Lower lobe of right lung (tissue), 2 donors: Measurements from ENCODE around the gene SEH1L. TPM values are rescaled to one million over a fixed set of nuclear protein-coding genes. Genes with fewer than 3 reads are reported as not detected.

Source experiments
- ATAC-seq, 2 donors: fragments of 200-7000 bp; cut with Tn5 transposase; one replicate each; pipeline ENCODE4 v1.9.1; 2020 to 2022; ENCODE audit warnings: mild to moderate bottlenecking in 2 of 2, moderate library complexity in 2 of 2
- DNase-seq: peaks from one replicate; pipeline ENCODE4 v3.0.0-alpha.2; 2020
- H3K27ac ChIP-seq: fragments of 200-600 bp; one replicate; pipeline ENCODE4 v1.8.0; 2022
- H3K27me3 ChIP-seq: fragments of 200-600 bp; one replicate; pipeline ENCODE4 v1.8.0; 2022; ENCODE audit warnings: low read depth
- H3K36me3 ChIP-seq: fragments of 200-600 bp; one replicate; pipeline ENCODE4 v1.8.0; 2022; ENCODE audit warnings: mild to moderate bottlenecking
- H3K4me1 ChIP-seq: fragments of 200-600 bp; one replicate; pipeline ENCODE4 v1.8.0; 2022
- H3K4me3 ChIP-seq: fragments of 200-600 bp; one replicate; pipeline ENCODE4 v1.8.0; 2022; ENCODE audit warnings: mild to moderate bottlenecking
- H3K9me3 ChIP-seq: fragments of 200-600 bp; one replicate; pipeline ENCODE4 v1.8.0; 2022
- intact Hi-C: fragments of 100-400 bp; cut with DNase I; formaldehyde crosslinking; loops from one replicate; pipeline ENCODE4 v1.11.0; 2022
- total RNA-seq: library from RNA; stranded (reverse); fragmentation: NEBNext Ultra II Directional; extraction: Animal tissue kit (Norgen Biotek cat#: 25700); gene quantifications from one replicate; pipeline ENCODE4 v1.2.1, GENCODE V29; 2021
- TF ChIP-seq, protein P1 (sequence below): fragments of 200-600 bp; IDR thresholded peaks from one replicate; pipeline ENCODE4 v1.8.0; 2022; ENCODE audit warnings: antibody characterized with exemption, mild to moderate bottlenecking
- donor health status: DM: no; HTN: yes; CAD: no; lungs with severe emphysema.

Gene SEH1L
- total RNA-seq, 1 donor from 2014 or later, result 34.8 TPM

DNA sequence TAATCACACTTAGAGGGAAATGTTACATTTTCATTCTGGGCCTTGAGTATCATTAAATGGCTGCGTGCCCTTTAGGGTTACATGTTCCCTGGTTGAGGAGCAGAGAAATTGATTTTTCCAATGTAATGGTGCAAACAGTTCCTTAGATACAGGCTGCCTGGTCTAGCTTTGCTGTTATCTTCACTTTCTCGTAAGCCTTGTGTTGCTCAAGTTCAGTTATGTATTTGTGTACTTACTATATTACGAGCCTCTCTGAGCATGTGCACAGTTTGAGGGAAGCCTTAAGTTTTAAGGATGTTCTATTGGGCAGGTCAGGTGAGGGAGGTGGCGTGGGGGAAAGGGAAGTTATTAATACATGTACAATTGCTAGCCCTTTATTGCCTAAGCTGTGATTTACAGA is 67.0 kb downstream of the SEH1L start:
- Histone ChIP-seq H3K27ac (no peak overlapping the region), H3K4me1 (no peaks in the 10 kb centered on the region), H3K36me3 (peaks cover 98% of the 10 kb centered on the region), H3K4me3 (no peak overlapping the region), H3K27me3 (no peaks in the 10 kb centered on the region), H3K9me3 (no peaks in the 10 kb centered on the region)
- ATAC-seq (no peak), DNase-seq (no peak)
- TF ChIP-seq, protein P1, sequence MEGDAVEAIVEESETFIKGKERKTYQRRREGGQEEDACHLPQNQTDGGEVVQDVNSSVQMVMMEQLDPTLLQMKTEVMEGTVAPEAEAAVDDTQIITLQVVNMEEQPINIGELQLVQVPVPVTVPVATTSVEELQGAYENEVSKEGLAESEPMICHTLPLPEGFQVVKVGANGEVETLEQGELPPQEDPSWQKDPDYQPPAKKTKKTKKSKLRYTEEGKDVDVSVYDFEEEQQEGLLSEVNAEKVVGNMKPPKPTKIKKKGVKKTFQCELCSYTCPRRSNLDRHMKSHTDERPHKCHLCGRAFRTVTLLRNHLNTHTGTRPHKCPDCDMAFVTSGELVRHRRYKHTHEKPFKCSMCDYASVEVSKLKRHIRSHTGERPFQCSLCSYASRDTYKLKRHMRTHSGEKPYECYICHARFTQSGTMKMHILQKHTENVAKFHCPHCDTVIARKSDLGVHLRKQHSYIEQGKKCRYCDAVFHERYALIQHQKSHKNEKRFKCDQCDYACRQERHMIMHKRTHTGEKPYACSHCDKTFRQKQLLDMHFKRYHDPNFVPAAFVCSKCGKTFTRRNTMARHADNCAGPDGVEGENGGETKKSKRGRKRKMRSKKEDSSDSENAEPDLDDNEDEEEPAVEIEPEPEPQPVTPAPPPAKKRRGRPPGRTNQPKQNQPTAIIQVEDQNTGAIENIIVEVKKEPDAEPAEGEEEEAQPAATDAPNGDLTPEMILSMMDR, result no peak
- intact Hi-C loops, result no loop called here

DNA sequence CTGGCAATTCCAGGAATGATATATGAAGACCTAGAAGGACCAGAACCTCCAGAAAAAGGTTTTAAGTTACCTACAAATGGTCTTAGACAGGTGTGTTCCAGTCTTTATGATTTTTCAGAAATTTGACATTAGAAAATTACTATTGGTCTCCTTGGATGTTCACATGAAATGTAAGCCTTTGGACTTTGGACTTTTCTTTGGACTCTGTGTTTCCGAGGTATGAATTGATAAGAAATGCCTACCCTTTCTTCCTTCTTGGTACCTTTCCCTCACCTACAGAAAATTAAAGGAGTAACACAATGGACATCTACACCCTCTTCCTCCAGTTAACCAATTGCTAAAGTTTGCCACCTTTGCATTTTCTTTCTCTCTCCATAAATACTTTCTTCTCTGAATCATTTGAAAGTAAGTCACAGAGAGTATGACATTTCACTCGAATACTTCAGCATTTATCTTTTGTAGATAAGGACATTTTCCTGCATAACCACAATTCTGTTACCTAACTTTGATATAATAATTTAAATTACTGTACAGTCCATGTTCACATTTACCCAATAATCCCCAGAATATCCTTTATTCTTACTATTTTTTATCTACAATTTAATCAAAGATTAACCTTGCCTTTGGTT is 69.5 kb downstream of the SEH1L start:
- intact Hi-C loops, result no loop called here
- TF ChIP-seq, protein P1, result no peak
- no peak overlapping the region for H3K27ac ChIP-seq
- DNase-seq (no peak), ATAC-seq (no peak)
- no peaks in the 10 kb centered on the region for H3K4me1 ChIP-seq
- H3K4me3 ChIP-seq, result no peak overlapping the region
- H3K27me3 ChIP-seq, result no peaks in the 10 kb centered on the region
- H3K36me3 ChIP-seq, result peaks cover 85% of the 10 kb centered on the region
- H3K9me3 ChIP-seq, result no peaks in the 10 kb centered on the region

DNA sequence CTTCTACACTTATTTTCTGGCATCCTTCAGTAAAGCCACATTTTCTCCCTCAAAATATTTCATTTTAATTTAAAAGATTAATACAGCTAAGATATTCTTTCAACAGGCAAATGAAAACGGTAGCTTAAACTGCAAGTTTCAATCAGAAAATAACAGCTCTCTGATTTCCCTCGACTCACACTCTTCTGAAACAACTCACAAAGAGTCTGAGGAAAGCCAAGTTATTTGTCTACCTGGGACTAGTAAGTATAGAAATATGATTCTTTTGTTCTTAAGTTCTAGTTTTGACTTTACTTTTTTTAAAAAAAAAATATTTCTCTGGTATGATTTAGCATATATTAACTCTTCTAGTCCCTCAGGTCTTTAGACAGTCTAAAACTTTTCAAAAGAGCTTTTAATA is 70.6 kb downstream of the SEH1L start:
- intact Hi-C loops, result no loop called here
- peaks cover 76% of the 10 kb centered on the region for H3K36me3 ChIP-seq

DNA sequence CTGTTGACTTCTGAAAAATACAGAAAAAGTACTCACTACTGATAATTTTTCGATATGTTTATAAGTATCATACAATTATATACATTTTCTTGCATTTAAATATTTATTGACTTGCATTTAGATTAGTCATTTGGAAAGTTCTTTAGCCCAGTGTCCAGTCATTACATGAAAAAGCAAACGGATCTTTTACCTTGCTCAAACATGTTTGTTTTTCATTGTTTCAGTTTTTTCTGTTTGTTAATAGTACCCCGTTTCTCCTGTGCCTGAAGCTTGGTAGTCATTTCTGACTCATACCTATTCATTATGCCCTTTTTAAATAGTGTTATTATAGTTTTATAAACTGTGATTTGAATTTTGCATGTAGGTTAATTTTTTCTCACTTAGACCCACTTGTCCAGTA is 71.5 kb downstream of the SEH1L start:
- Histone ChIP-seq H3K9me3 (peaks cover 3% of the 10 kb centered on the region), H3K4me3 (no peak overlapping the region), H3K27ac (no peak overlapping the region), H3K27me3 (no peaks in the 10 kb centered on the region), H3K4me1 (no peaks in the 10 kb centered on the region), H3K36me3 (peaks cover 78% of the 10 kb centered on the region)
- no peak for DNase-seq
- intact Hi-C loops, result no loop called here
- TF ChIP-seq, protein P1, result no peak
- no peak for ATAC-seq

More for the DNA sequence above, 70.6 kb downstream of the SEH1L start:
- ATAC-seq (no peak), DNase-seq (no peak)
- Histone ChIP-seq H3K27me3 (no peaks in the 10 kb centered on the region), H3K27ac (no peak overlapping the region), H3K4me1 (no peaks in the 10 kb centered on the region), H3K4me3 (no peak overlapping the region), H3K9me3 (peaks cover 3% of the 10 kb centered on the region)
- TF ChIP-seq, protein P1, result no peak

DNA sequence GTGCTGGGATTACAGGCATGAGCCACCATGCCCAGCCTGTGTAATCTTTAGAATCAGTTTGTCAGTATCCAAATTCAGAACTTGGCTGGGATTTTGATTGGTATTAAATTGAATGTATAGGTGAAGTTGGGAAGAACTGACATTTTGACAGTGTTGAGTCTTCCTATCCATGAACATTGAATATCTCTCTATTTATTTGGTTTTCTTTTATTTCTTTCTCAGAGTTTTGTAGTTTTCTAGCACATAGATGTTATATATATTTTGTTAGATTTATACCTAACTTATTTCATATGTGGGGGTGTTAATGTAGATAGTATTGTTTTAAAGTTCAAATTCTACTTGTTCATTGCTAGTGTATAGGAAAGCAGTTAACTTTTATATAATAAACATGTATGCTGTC is 74.8 kb downstream of the SEH1L start:
- TF ChIP-seq, protein P1, result no peak
- peaks cover 3% of the 10 kb centered on the region for H3K9me3 ChIP-seq
- no peak for DNase-seq
- no peak overlapping the region for H3K27ac ChIP-seq
- no peaks in the 10 kb centered on the region for H3K27me3 ChIP-seq
- ATAC-seq, result no peak
- intact Hi-C loops, result no loop called here
- peaks cover 70% of the 10 kb centered on the region for H3K36me3 ChIP-seq
- no peaks in the 10 kb centered on the region for H3K4me1 ChIP-seq
- no peak overlapping the region for H3K4me3 ChIP-seq
